Trophoblast cell (in vitro differentiated cells and primary cell): ENCODE measurements around the gene XRCC4.

ENCODE experiments used
- DNase-seq, 2 donors: peaks; one replicate each; pipeline ENCODE4 v3.0.0-alpha.2; 2016
- H2AFZ ChIP-seq: 2 replicates; pipeline ENCODE4 v1.6.1; 2013; ENCODE audit warnings: low read length, moderate library complexity, mild to moderate bottlenecking; ENCODE audit not compliant: insufficient read depth, poor library complexity
- H2AK5ac ChIP-seq: 2 replicates; pipeline ENCODE4 v1.6.1; 2013; ENCODE audit warnings: mild to moderate bottlenecking, low read length
- H2BK120ac ChIP-seq: 2 replicates; pipeline ENCODE4 v1.6.1; 2013; ENCODE audit warnings: low read length, mild to moderate bottlenecking, moderate library complexity; ENCODE audit not compliant: insufficient read depth, poor library complexity
- H2BK12ac ChIP-seq: 2 replicates; pipeline ENCODE4 v1.6.1; 2013; ENCODE audit warnings: mild to moderate bottlenecking, low read length, moderate library complexity
- H2BK5ac ChIP-seq: 2 replicates; pipeline ENCODE4 v1.6.1; 2013; ENCODE audit warnings: low read length, low read depth, moderate library complexity, mild to moderate bottlenecking; ENCODE audit not compliant: poor library complexity
- H3K14ac ChIP-seq: 2 replicates; pipeline ENCODE4 v1.6.1; 2013; ENCODE audit warnings: mild to moderate bottlenecking, low read length
- H3K18ac ChIP-seq: 2 replicates; pipeline ENCODE4 v1.6.1; 2013; ENCODE audit warnings: mild to moderate bottlenecking, low read length
- H3K23ac ChIP-seq: 2 replicates; pipeline ENCODE4 v1.6.1; 2013; ENCODE audit warnings: low read length
- H3K27ac ChIP-seq: 2 replicates; pipeline ENCODE4 v1.5.1; 2013; ENCODE audit warnings: low read depth, mild to moderate bottlenecking, inconsistent platforms, low read length, moderate library complexity
- H3K27me3 ChIP-seq: 2 replicates; pipeline ENCODE4 v1.6.1; 2013; ENCODE audit warnings: inconsistent platforms, mild to moderate bottlenecking, low read length, moderate library complexity; ENCODE audit not compliant: insufficient read depth
- H3K36me3 ChIP-seq, 2 experiments: 1 replicate in 1 of 2; 2 replicates in 1 of 2; pipeline ENCODE4 v1.6.1; 2013; ENCODE audit warnings: low read length in 2 of 2, mild to moderate bottlenecking in 2 of 2, moderate library complexity in 1 of 2; ENCODE audit not compliant: insufficient read depth in 2 of 2, control insufficient read depth in 1 of 2
- H3K4ac ChIP-seq: 2 replicates; pipeline ENCODE4 v1.6.1; 2013; ENCODE audit warnings: low read depth, mild to moderate bottlenecking, low read length, moderate library complexity
- H3K4me1 ChIP-seq, 2 experiments: 1 replicate in 1 of 2; 2 replicates in 1 of 2; pipeline ENCODE4 v1.6.1; 2013; ENCODE audit warnings: low read length in 2 of 2, mild to moderate bottlenecking in 2 of 2, moderate library complexity in 1 of 2; ENCODE audit not compliant: insufficient read depth in 2 of 2, control insufficient read depth in 1 of 2
- H3K4me2 ChIP-seq: 2 replicates; pipeline ENCODE4 v1.6.1; 2013; ENCODE audit warnings: inconsistent platforms, mild to moderate bottlenecking, low read length, moderate library complexity
- H3K4me3 ChIP-seq: 2 replicates; pipeline ENCODE4 v1.5.1; 2013; ENCODE audit warnings: mild to moderate bottlenecking, low read depth, low read length, inconsistent platforms
- H3K79me1 ChIP-seq: one replicate; pipeline ENCODE4 v1.6.1; 2013; ENCODE audit warnings: low read length
- H3K79me2 ChIP-seq: 2 replicates; pipeline ENCODE4 v1.6.1; 2013; ENCODE audit warnings: low read length, mild to moderate bottlenecking; ENCODE audit not compliant: control insufficient read depth, insufficient read depth, poor library complexity
- H3K9ac ChIP-seq: 2 replicates; pipeline ENCODE4 v1.6.1; 2013; ENCODE audit warnings: mild to moderate bottlenecking, low read length
- H3K9me3 ChIP-seq: 2 replicates; pipeline ENCODE4 v1.6.1; 2013; ENCODE audit warnings: low read depth, mild to moderate bottlenecking, control low read depth, inconsistent platforms, low read length; ENCODE audit not compliant: insufficient read depth
- H4K12ac ChIP-seq: 2 replicates; pipeline ENCODE4 v1.6.1; 2013; ENCODE audit warnings: low read depth, mild to moderate bottlenecking, low read length, moderate library complexity
- H4K8ac ChIP-seq: 2 replicates; pipeline ENCODE4 v1.6.1; 2013; ENCODE audit warnings: low read depth, mild to moderate bottlenecking, low read length, moderate library complexity
- H4K91ac ChIP-seq: one replicate; pipeline ENCODE4 v1.6.1; 2013; ENCODE audit warnings: low read depth, mild to moderate bottlenecking, low read length, moderate library complexity
- WGBS: extraction: QIAGEN DNeasy Blood & Tissue Kit; methylation state at CpG from one replicate; pipeline ENCODE4 v1.1.7; 2013; ENCODE audit warnings: missing lambda C conversion rate; ENCODE audit not compliant: insufficient read length, insufficient coverage; ENCODE audit errors: extremely low coverage; 5-methylcytosine and 5-hydroxymethylcytosine counted together

Gene XRCC4

DNA sequence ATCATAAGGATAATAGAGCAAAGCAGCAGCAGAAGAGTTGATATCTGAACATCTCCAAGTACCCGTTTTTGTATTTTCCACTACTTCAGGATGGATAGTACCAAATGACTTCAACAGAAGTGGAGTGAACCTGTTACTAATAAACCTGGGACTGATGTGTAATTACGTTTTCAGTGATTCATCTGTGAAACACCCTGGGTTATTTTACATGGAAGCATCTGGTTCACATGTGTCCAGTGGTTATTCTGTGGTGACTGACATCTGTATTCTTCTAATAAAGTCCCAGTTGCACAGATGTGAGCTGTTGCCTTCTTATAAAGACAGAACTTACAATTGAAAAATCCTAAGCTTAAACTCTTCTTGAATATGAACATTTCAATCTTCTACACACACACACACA is 254.5 kb downstream of the XRCC4 start:
- Histone ChIP-seq H3K4me1 (no peaks in the 10 kb centered on the region), H3K9me3 (no peaks in the 10 kb centered on the region), H3K4me3 (no peak overlapping the region), H3K9ac (no peak overlapping the region), H3K27ac (no peak overlapping the region), H3K4ac (no peak overlapping the region), H3K27me3 (no peaks in the 10 kb centered on the region), H4K12ac (no peak overlapping the region), H2BK12ac (no peak overlapping the region), H3K18ac (no peak overlapping the region), H2AK5ac (no peak overlapping the region), H4K91ac (no peak overlapping the region), H3K79me1 (no peaks in the 10 kb centered on the region), H3K4me2 (no peak overlapping the region), H4K8ac (no peak overlapping the region), H3K36me3 (no peaks in the 10 kb centered on the region), H2AFZ (no peak overlapping the region), H3K79me2 (no peaks in the 10 kb centered on the region), H2BK120ac (no peak overlapping the region), H3K14ac (no peak overlapping the region), H2BK5ac (no peak overlapping the region), H3K23ac (no peak overlapping the region)
- DNase-seq, result no peak
- no CpG with 5 or more reads among the region's 2 CpGs for WGBS

GRCh38 chr5:83337453-83338035 is 260.2 kb downstream of the XRCC4 start:
- Histone ChIP-seq H2BK12ac (no peak overlapping the region), H3K9ac (no peak overlapping the region), H3K36me3 (no peaks in the 10 kb centered on the region), H2BK120ac (no peak overlapping the region), H2AFZ (no peak overlapping the region), H3K4me2 (no peak overlapping the region), H2AK5ac (no peak overlapping the region), H3K14ac (no peak overlapping the region), H3K4me3 (no peak overlapping the region), H3K79me2 (no peaks in the 10 kb centered on the region), H3K27me3 (no peaks in the 10 kb centered on the region), H2BK5ac (no peak overlapping the region), H3K18ac (no peak overlapping the region), H3K4me1 (no peaks in the 10 kb centered on the region), H3K27ac (no peak overlapping the region), H3K9me3 (no peaks in the 10 kb centered on the region), H3K79me1 (no peaks in the 10 kb centered on the region), H4K12ac (no peak overlapping the region), H4K8ac (no peak overlapping the region), H3K4ac (no peak overlapping the region), H4K91ac (no peak overlapping the region), H3K23ac (no peak overlapping the region)
- WGBS, result no CpG with 5 or more reads among the region's 4 CpGs
- DNase-seq, result no peak

- Histone ChIP-seq H3K18ac (no peak overlapping the region), H2BK12ac (no peak overlapping the region), H3K36me3 (no peaks in the 10 kb centered on the region), H4K12ac (no peak overlapping the region), H3K79me2 (no peaks in the 10 kb centered on the region), H4K8ac (no peak overlapping the region), H2AK5ac (no peak overlapping the region), H4K91ac (no peak overlapping the region), H3K4me2 (no peak overlapping the region), H3K4me1 (no peaks in the 10 kb centered on the region), H3K79me1 (no peaks in the 10 kb centered on the region), H3K9me3 (no peaks in the 10 kb centered on the region), H3K23ac (no peak overlapping the region), H2BK120ac (no peak overlapping the region), H2AFZ (no peak overlapping the region), H2BK5ac (no peak overlapping the region), H3K14ac (no peak overlapping the region), H3K27ac (no peak overlapping the region), H3K9ac (no peak overlapping the region), H3K4ac (no peak overlapping the region), H3K27me3 (no peaks in the 10 kb centered on the region), H3K4me3 (no peak overlapping the region)
- no peak for DNase-seq
- no CpG with 5 or more reads among the region's 2 CpGs for WGBS
Measured at GRCh38 chr5:83340511-83340918, 263.2 kb downstream of the XRCC4 start.

GRCh38 chr5:83341815-83342334 is 264.5 kb downstream of the XRCC4 start:
- Histone ChIP-seq H3K79me2 (no peaks in the 10 kb centered on the region), H3K27me3 (no peaks in the 10 kb centered on the region), H3K14ac (no peak overlapping the region), H2BK12ac (no peak overlapping the region), H3K4ac (no peak overlapping the region), H2BK5ac (no peak overlapping the region), H3K9ac (no peak overlapping the region), H3K79me1 (no peaks in the 10 kb centered on the region), H4K8ac (no peak overlapping the region), H4K12ac (no peak overlapping the region), H2BK120ac (no peak overlapping the region), H3K4me1 (no peaks in the 10 kb centered on the region), H3K4me2 (no peak overlapping the region), H3K4me3 (no peak overlapping the region), H4K91ac (no peak overlapping the region), H3K23ac (no peak overlapping the region), H2AFZ (no peak overlapping the region), H3K9me3 (no peaks in the 10 kb centered on the region), H2AK5ac (no peak overlapping the region), H3K18ac (no peak overlapping the region), H3K36me3 (no peaks in the 10 kb centered on the region), H3K27ac (no peak overlapping the region)
- WGBS, result no CpG with 5 or more reads among the region's 3 CpGs
- DNase-seq, result no peak
